Activated naive CD8-positive, alpha-beta T cell treated with anti-CD3 and anti-CD28 coated beads, Interleukin-2, amount 50 U/mL, for 16 hours (primary cell): ENCODE data around the gene LHFPL6.

Experiments
- DNase-seq: peaks from one replicate; pipeline ENCODE4 v3.0.0-alpha.2; 2020; ENCODE audit warnings: low read depth, low spot score

Gene LHFPL6

DNA sequence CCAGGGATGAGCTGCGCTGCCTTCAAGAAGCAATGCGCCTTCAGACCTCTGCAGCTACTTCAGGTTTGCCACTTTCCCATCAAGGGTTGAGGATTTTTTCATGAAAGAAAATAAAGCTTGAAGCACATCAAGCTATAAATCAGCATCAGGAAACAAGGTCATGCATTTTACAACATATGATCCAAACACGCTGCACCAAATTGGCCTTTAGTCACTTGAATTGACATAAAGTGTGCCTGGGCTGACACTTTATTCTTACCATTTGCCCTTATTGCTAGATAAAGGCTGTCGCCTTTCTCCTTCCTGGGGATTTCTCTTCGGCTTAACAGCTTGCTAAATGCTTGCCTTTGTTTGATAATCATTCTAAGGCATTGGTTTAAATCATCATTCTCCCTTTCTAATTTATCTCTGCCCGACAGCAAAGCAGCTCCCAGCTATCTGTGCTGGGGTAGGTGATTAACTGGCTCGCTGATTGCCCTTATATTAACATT is 87.7 kb downstream of the LHFPL6 start:
- no peak for DNase-seq

DNA sequence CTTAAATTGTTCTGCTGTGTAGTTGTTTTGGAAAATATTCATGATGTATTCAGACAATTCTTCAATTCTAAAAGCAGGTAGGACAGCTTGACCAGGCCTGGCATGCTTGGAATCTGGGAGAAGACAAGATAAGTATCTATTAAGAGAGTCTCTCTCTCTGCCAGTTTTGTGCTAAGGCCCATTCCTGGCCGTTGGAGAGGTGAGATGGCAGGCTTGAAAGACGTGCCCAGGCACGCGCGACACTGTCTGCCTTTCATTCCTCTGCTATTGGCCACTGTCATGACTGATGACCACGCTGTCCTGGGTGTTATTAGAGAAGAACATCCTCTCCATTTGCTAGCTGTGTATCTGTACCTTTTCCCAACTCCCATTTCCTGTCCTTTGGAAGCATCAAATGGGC is 90.3 kb downstream of the LHFPL6 start:
- no peak for DNase-seq

DNA sequence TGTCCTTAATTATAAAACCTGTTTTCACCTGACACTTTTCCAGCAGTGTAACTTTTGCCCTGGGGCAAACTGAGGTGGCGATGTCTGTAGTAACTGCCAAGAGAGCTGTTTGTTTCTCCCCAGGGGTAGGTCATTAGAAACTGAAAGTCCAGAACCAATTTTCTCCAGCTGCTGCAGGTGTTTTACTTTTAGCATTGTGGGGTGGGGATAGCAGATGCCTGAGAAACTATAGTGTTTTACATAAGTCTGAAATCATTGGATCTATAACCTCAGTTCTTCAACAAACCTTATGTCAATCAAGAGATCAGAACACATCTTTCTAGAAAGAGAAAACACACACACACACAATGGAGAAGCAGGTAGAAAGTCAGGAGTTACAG is 92.7 kb downstream of the LHFPL6 start:
- no peak for DNase-seq

DNA sequence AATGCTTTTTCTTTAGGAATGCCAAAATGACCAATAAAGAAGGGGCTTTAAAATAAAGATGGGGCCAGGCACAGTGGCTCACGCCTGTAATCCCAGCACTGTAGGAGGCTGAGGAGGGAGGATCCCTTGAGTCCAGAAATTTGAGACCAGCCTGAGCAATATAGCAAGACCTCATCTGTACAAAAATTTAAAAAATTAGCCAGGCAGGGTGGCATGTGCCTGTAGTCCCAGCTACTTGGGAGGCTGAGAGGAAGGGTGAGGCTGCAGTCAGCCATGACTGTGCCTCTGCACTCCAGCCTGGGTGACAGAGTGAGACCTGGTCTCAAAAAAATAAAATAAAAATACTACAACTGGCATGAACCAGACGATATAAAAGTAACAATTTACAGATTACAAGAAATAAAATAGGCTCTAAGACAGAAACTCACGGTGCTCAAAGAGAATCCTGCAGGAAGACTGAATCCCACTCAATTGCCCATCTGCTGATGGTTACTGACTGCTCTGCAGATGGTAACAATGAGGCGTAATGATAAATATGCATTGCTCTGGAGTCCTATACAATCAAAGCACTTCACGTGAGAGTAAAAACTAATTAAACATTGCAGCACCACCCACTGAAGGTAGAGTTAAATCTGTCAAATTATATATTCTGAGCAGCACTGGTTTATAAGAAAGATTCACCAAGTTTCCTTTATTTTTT is 93.2 kb downstream of the LHFPL6 start:
- DNase-seq, result no peak

DNA sequence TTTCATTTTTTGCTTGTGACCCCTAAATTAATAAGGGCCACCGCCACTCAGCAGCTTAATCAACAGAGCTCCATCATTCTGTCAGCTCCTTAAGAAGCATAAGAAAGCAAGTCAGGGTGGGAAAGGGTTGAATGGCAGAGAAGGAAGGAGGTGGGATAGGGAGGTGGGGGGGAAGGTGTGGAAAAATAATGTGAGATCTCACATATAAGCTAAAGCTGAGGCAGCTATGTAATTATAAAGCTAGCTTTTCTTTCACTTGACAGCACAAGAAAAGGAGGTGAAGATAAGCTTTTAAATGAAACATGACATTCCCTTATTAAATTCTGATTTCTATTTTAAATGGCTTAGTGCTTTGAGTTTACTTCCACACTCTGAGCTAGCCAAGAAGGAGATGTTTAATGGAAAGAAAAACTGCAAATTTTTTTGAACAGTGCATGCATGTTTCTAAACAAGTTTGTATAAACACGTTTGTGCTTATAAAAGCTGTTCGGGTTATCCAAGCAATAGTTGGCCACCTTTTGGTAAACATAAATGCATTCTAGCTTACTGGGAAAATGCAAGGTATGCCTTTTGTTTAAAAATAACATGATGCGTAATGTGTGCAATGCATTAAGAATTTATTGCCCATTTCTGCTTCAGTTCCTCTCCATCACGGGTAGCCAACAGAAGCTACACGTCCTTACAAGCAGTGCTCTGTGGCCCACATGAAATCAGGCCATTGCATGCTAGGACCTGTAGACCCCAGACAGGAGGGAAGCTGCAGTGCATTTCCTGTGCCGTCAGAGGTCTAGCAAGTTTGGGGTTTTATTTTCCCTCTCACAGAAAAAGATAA is 96.2 kb downstream of the LHFPL6 start:
- no peak for DNase-seq

DNA sequence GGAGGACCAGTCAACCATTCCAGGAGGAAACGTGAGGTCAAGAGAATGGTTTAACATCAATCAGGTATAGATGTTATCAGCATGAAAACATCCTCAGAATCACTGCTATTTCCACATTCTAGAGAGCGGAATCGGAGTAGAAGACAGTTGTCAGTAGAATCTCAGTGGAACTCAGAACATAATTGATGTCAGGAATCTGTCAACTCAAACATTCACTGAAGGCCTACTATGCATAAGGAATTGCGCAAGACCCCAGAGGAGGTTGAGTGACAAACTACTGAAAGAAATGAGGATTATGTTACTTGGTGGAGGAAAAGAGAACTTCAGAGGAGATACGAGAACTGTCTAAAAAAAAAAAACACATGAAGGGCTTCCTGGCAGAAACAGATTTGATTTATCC is 97.8 kb downstream of the LHFPL6 start:
- no peak for DNase-seq

DNA sequence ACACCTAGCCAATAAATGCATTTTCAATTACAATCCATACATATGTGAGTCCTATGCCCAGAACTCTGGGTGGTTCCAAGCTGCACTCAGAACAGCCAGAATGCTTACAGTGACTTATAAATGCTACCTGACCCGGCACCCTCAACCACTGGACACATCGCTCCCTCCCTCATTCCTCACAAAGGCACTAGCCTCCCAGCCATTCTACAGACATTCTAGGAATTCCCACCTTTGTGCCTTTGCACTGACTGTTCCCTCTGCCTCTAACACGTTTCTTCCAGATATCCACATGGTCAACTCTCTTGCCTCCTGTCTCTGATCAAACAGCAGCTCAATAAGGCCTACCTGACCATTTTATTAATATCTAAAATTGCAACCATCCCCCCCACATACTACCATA is 99.9 kb downstream of the LHFPL6 start:
- no peak for DNase-seq

DNA sequence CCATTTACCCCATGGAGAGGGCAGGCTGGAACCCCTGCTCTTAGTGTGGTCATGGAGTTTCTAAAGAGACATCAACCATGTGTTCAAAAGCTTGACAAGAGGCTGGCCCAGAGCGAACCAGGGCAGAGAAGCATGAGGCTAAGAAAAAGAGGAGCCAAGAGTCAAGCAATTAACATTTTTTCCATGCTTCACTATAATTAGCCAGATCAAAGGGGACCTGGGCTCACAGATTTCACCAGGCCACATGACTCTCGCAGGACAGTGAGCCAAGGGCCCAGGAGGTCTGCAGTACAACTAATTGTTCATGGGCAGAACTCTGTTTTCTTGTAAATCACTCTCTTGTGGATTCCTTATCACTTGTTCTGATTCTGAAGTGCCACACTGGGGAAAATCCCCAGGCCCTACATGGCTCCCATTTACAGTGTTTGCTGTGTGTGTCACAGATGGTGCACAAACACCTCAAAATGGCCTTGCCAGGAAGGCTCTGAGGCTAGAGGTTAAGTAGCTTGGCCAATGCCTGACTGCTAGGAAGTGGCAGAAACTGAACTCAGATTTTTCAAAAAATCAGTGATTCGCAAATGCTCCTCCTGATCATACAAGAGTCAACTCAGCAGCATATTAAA is 101.2 kb downstream of the LHFPL6 start:
- DNase-seq, result no peak

DNA sequence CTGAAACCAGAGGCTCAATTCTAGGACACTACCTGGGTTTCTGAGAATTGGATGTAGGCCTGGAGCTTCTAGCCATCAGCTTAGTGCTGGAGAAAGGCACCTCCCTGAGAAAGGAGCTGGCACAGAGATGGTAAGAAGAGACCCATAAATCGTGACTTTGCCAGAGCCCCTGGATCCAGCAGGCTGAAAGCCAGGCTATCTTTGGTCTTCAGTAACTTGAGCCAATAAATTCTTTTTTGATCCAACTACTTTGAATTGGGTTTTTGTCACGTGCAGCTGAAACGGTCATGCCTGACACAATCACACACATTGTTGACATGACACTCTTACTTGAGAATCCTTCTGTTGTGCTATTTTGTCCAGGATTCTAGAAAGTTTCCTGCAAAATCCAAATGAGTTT is 103.4 kb downstream of the LHFPL6 start:
- DNase-seq, result no peak

DNA sequence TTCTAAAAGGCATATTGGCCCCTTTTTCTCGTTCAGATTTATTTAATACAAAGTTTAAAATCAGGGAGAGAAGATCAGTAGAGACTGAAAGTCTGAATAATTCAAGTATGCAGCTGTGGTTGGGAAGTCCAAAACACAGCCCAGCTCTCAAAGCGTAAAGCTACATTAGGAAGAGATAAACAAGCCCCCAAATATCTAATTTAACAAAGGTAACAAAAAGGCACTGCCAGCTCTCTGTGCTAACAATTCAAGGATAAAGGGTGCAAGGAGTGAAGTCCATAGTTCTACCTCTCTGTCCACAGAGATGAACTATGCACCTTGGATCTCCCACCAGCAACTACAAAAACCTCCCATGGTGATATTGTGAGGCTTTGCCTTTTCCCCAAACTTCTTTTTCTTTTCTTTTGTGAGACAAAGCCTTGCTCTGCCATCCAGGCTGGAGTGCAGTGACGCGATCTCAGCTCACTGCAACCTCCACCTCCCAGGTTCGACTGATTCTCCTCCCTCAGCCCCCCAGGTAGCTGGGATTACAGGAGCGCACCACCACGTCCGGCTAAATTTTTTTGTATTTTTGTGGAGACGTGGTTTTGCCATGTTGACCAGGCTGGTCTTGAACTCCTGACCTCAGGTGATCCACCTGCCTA is 104.4 kb downstream of the LHFPL6 start:
- no peak for DNase-seq

DNA sequence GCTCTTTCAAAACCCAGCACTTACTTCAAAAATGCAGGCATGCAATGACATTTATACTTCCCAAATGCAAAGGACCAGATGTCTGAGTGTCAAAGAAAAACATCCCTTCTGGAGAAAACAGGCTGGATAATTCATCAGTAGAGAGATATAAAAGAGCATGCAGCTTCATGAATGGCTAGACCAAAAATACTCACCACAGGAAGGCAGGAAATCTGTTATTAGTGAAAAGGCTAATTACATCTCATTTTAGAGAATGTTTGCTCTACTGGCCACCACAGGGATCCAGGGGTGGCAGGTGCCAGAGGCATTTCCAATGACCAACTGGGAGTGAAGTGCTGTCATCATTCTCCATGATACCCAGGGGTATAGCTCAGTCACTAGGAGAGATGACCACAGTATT is 106.5 kb downstream of the LHFPL6 start:
- no peak for DNase-seq

DNA sequence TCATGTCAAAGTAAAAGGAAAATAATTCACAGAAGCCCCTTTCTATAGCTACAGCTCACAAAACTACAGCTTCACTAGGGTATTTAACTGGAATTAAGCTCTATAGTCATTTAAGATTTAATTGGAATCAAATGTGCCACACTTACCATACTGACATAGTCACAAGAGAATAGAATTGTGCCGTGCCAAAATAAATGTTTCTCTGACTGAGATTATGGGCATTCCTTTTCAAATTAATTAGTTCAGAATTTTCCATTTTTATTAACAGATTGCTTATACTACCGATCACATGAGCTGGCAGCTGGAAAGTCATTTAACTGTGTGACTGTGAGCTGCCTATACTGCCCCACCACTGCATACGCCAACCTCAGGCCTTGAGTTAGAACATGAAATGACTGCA is 108.4 kb downstream of the LHFPL6 start:
- DNase-seq, result no peak

DNA sequence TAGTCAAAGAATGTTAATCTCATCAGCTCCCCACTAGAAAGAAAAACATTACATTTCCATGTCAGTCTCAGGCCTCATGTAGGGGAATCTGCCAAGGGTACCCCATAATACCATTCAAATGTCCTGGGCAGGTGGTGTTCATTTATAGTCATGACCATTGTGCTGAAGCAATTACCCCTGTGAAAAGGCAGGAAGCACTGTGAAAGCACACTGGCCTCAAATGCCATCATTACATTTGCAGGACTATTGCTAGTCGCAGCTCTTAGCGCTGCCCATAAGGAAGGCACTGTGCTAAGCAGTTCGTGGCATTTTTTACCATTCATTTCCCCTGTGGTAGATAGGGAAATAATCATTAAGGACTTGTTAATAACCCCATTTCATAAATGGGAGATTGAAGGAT is 109.0 kb downstream of the LHFPL6 start:
- DNase-seq, result no peak

DNA sequence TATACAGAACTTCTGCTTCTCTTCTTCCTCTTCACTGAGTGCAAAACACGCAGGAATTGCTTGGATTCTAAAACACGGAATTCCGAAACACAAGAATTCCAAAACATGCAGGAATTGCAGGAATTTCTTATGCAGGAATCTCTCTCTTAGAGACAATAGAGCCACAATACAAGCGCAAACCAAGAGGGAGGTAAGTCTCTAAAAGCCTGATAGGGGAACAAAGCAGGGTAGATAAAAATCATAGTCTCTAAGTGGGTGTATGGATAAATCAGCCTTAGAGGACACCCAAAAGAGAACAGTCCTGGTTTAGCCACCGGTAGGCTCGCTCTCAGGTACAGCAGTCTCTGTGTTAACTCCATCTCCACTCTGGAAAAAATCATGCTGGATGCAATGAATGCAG is 112.9 kb downstream of the LHFPL6 start:
- no peak for DNase-seq

DNA sequence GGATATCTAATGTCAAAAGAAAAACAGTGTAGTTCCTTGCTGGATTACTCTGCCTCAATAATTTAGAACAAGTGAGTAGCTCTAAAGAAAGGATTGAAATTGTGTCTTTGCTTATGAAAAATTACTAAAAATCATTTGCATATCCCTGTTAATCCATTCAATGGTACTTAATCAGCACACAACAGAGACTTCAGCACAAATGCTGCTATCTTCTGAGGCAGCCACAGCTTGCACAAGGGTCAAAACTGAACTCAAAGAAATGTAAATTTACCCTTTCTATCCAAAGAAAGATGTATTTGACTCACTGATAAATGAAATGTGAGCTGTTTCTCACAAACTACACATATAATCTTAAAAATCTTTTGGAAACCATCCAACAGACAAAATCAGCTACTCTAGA is 116.2 kb downstream of the LHFPL6 start:
- no peak for DNase-seq

DNA sequence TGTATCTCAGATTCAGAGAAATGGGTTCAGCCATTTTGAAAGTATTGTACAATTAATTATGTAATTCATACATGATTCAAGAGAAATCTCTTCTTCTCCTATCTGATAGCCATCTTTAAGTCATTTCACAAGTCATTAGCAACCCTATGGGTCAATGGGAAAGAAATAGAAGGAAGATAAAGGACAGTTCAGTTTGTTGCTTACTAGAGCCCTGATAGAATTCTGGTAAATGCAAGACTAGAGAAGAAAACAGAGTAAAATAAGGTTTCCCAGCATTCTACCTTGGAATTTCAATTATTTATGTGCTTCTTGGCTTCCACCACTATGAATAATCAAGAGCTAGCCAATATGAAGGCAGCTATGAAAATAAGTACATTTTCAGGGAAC is 117.7 kb downstream of the LHFPL6 start:
- no peak for DNase-seq

DNA sequence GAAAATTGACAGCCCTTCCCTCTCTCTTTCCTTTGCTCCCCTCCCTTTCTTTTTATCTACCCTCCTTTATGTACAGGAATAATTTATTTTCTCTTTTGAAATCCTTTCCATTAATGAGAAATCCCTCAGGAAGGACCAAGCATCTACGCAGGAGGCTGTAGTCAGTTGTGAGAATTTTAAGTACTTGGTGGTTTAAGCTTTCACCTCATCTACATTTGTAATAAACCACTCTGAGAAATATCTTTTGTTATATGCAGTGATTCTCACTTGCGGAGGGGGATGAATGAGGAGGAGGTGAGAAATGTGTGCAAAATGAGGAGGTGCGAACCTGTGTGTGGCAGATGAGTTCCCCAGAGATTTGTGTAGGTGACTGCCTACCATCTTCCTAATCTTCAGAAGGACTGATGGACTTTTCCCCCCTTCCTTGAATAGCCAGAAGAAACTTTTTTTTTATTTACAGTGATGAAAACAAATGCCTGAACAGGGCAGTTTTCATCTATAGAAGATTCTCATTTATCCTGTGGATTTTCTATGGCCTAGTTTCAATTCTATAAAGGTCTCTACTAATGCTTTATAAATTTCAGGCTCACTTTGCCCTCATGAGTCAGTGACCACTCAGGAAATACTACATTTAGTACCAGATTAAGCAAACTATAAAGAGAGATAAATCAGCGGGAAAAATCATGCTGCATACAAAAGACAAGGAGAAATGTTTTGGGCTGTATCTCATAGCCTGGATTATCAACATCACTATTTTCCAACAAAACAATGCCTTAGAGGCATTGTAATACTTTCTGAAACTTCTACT is 118.3 kb downstream of the LHFPL6 start:
- DNase-seq, result no peak

DNA sequence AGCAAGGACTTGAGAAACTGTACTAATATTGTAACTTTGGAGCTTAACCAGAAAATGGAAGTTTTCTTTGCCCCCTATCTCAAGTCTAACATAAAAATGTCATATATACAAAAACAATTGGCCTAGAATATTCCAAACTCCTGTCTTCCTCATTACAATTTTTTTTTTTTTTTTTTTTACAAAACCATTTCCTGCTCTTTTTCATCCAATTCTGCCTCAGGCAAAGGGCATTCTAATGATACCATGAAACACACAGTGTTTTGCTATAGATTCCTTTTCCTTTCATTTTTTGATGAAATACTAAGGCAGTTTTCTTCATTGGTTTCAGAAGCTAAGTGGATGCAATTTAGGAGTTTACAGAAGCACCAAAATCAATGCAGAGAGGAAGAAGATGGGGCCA is 119.7 kb downstream of the LHFPL6 start:
- DNase-seq, result no peak

DNA sequence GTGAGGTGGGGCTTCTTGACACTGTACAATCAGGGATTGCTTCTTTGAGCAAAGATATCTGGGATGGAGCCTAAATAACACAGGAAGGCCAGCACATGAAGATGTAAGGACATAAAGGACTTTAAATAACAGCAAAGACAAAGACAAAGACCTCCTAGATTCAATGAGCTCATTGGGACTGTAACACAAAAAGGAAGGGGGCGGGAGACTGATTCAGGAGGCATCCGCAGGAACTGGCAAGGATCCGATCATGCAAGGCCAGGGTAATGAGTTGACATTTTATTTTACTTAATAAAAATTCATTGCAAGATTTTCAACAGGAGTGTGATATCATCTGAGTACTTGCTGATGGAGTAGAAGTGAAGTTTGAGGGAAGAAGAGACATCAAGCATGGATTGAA is 121.5 kb downstream of the LHFPL6 start:
- no peak for DNase-seq

DNA sequence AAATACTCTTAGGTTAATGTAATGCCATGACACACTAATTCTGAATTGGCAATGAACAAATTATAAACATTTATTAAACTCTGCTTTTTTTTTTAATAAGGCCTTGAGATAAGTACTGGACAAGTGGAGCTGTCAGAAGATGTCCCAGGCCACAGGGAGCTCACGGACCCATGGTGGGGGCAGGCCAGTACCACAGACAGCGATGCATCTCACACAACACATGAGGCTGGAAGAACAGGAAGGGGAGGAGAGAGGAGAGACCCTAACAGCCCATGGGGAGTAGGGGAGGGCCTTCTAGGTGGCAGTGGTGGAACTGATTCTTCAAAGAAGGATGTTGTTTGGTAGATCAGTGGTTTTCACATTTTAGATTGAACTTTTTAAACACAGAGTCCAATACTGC is 128.4 kb downstream of the LHFPL6 start:
- no peak for DNase-seq

DNA sequence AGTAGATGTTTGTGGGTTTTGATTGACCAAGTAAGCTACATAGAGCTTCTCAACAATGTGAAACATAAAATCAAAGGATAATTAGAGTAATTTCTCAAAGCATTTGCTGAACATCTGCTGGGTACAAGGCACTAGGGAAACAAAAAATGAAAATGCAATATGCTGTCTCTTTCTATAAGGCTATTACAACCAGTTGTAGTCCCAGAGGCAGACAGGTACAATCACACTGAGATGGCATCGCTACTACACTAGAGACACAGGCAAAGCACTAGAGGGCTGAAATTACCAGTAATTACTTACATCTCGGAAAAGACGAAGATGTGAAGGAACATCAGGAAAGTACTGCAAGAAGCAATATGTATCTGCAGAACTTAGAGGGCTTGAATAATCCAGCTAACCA is 133.3 kb downstream of the LHFPL6 start:
- no peak for DNase-seq
